ENCODE data around the gene LDB2. TPM values are rescaled to one million over a fixed set of nuclear protein-coding genes. Genes with fewer than 3 reads are reported as not detected.

The LDB2 gene
- total and polyA plus RNA-seq, 2 donors (not counting 3 experiments of a cell fraction or from before 2014, with no cell fraction given) = 127 to 223 TPM

DNA sequence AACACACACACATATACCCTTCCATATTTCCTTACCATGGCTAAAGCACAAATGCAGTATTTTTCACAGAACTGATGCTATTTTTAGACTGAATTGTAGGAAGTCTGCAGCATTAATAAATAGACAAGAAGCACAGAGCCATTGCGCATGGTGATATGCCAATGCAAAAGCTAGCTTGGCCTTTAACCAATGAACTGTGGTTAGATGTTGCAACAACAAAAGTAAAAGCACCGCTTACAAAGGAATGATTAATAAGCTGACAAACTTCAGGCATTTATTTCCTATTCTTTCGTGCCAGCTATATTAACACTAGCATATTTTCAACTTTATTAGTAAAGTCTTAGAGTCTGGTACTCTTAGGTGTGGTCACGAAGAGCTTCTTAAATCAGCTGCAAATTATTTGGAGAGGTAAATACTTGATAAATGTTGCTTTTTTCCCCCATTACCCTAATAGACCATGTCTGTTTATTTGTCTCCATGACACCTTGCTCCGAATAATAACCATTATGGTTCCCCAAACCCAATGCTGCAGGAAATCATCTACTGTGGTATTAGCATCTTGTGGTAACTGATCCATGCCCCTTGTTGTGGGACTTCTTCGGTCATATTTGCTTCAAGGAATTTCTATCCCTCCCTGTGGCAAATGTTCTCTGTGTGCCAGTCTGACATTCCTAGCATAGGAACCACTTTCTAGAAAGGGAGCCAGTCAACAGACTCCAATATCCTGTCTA, 366.0 kb downstream of the LDB2 start:
- peak overlapping the region; percentile 39 for H3K4me2 ChIP-seq (ENCODE audit: insufficient read depth, low read length)
- peak overlapping the region; percentile 15 for H3K27ac ChIP-seq (ENCODE audit: insufficient read depth, low read depth, low read length)
- dilution Hi-C loops (cut with MboI; ENCODE audit: extremely low pct_ligation_motif_present, low sequenced_read_pairs) (no loop called here), intact Hi-C loops (cut with micrococcal nuclease) (loop anchor here (1.0 kb wide), 1 partner anchor 32 kb away; no protein-coding TSS in a partner anchor)
- FAIRE-seq (peak; percentile 81), DNase-seq (ENCODE audit: low read depth, low spot score) (peak; percentile 96)
- no peaks in the 10 kb centered on the region for H3K9me3 ChIP-seq (replicated peaks; ENCODE audit: control insufficient read depth, insufficient read depth, low read length)
- H3K9ac ChIP-seq (replicated peaks; ENCODE audit: extremely low read depth, insufficient read depth, low read length) = no peak overlapping the region
- H3K27me3 ChIP-seq (ENCODE audit: control insufficient read depth in 2 of 2, insufficient read depth in 2 of 2, low read length in 2 of 2) = no peaks in the 10 kb centered on the region
- CTCF ChIA-PET = interaction anchor here (1.5 kb wide), 1 partner anchor 14 kb away, joined by 5 read pairs; no protein-coding TSS in a partner anchor
- no TSS peak for BruUV-seq (replicated peaks)
- POLR2A ChIA-PET = no interaction called here
- H3K4me1 ChIP-seq (ENCODE audit: control insufficient read depth, extremely low read depth, insufficient read depth, low read length) = peaks cover 22% of the 10 kb centered on the region
- H3K4me3 ChIP-seq (replicated peaks in 1 of 3; ENCODE audit: insufficient read depth in 1 of 3, low read depth in 1 of 3, low read length in 3 of 3) = no peak overlapping the region
- no peaks in the 10 kb centered on the region for H3K79me2 ChIP-seq (ENCODE audit: control insufficient read depth, insufficient read depth, low read length)
- no peak for TF ChIP-seq FOS (IDR thresholded peaks at IDR 0.05; ENCODE audit: borderline replicate concordance, insufficient read depth, low read length)
- TF ChIP-seq EZH2 (IDR thresholded peaks at IDR 0.05; ENCODE audit: borderline replicate concordance, low read depth, low read length, severe bottlenecking) = no peak
- TF ChIP-seq, protein P1, sequence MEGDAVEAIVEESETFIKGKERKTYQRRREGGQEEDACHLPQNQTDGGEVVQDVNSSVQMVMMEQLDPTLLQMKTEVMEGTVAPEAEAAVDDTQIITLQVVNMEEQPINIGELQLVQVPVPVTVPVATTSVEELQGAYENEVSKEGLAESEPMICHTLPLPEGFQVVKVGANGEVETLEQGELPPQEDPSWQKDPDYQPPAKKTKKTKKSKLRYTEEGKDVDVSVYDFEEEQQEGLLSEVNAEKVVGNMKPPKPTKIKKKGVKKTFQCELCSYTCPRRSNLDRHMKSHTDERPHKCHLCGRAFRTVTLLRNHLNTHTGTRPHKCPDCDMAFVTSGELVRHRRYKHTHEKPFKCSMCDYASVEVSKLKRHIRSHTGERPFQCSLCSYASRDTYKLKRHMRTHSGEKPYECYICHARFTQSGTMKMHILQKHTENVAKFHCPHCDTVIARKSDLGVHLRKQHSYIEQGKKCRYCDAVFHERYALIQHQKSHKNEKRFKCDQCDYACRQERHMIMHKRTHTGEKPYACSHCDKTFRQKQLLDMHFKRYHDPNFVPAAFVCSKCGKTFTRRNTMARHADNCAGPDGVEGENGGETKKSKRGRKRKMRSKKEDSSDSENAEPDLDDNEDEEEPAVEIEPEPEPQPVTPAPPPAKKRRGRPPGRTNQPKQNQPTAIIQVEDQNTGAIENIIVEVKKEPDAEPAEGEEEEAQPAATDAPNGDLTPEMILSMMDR (IDR thresholded peaks at IDR 0.05; ENCODE audit: extremely low read depth in 1 of 2, insufficient read depth in 1 of 2, low read depth in 1 of 2, low read length in 2 of 2) = no peak
- no peak for TF ChIP-seq POLR2A (IDR thresholded peaks at IDR 0.05; ENCODE audit: low read depth, low read length)
- no peak for TF ChIP-seq POLR2AphosphoS5 (IDR thresholded peaks at IDR 0.05; ENCODE audit: insufficient read depth, low read depth, low read length)
- TF ChIP-seq MYC (IDR thresholded peaks at IDR 0.05; ENCODE audit: low read depth, low read length) = no peak
- TF ChIP-seq JUN (IDR thresholded peaks at IDR 0.05; ENCODE audit: borderline replicate concordance, insufficient read depth, insufficient read length, low read depth) = no peak
- TF ChIP-seq MAX (IDR thresholded peaks at IDR 0.05; ENCODE audit: insufficient read depth, insufficient read length) = no peak
- TF ChIP-seq GATA2 (IDR thresholded peaks at IDR 0.05; ENCODE audit: insufficient read depth, insufficient read length, low read depth, low read length) = no peak
- peaks cover 0 to 7% of the 10 kb centered on the region in 2 experiments for H3K36me3 ChIP-seq (ENCODE audit: control insufficient read depth in 2 of 2, extremely low read depth in 1 of 2, insufficient read depth in 2 of 2, low read length in 2 of 2)
- no peak overlapping the region for H2AFZ ChIP-seq (ENCODE audit: low read depth, low read length)
- H4K20me1 ChIP-seq (replicated peaks; ENCODE audit: control insufficient read depth, extremely low read depth, insufficient read depth, low read length) = no peaks in the 10 kb centered on the region
- H3K9me1 ChIP-seq (replicated peaks; ENCODE audit: control insufficient read depth, extremely low read depth, insufficient read depth, low read length) = no peaks in the 10 kb centered on the region
